ENCODE results near the gene CERK. TPM values are rescaled to one million over a fixed set of nuclear protein-coding genes. Genes with fewer than 3 reads are reported as not detected.

CERK gene
- total RNA-seq, 2 experiments from 2014 or later = 38.4 to 41.8 TPM

- POLR2A ChIA-PET = no interaction called here
- H3K9me3 Mint-ChIP-seq = no peaks in the 10 kb centered on the region
- no peak overlapping the region for H3K4me3 Mint-ChIP-seq
- H3K27ac Mint-ChIP-seq = no peak overlapping the region
- no peak for TF ChIP-seq CTCF (IDR thresholded peaks at IDR 0.05)
- intact Hi-C loops (cut with micrococcal nuclease) = no loop called here
- DNase-seq = no peak
- ATAC-seq = no peak
- CTCF ChIA-PET = no interaction called here
- peaks cover 2% of the 10 kb centered on the region for H3K4me1 Mint-ChIP-seq (ENCODE audit: low read depth)
- H3K36me3 Mint-ChIP-seq (ENCODE audit: low read depth) = peaks cover 35% of the 10 kb centered on the region
- H3K27me3 Mint-ChIP-seq = no peaks in the 10 kb centered on the region
These were observed 36.8 kb downstream of the CERK start for GRCh38 chr22:46701262-46701661.

GRCh38 chr22:46699091-46699490 lies 39.0 kb downstream of the CERK start:
- Mint-ChIP-seq H3K27ac (no peak overlapping the region), H3K36me3 (ENCODE audit: low read depth) (peaks cover 27% of the 10 kb centered on the region), H3K27me3 (no peaks in the 10 kb centered on the region), H3K4me3 (no peak overlapping the region), H3K4me1 (ENCODE audit: low read depth) (no peaks in the 10 kb centered on the region), H3K9me3 (no peaks in the 10 kb centered on the region)
- ATAC-seq = no peak
- ChIA-PET CTCF (no interaction called here), POLR2A (no interaction called here)
- no peak for DNase-seq
- intact Hi-C loops (cut with micrococcal nuclease) = no loop called here
- TF ChIP-seq CTCF (IDR thresholded peaks at IDR 0.05) = no peak

- ATAC-seq (no peak), DNase-seq (no peak)
- H3K4me1 Mint-ChIP-seq (ENCODE audit: low read depth) = no peaks in the 10 kb centered on the region
- H3K27me3 Mint-ChIP-seq = no peaks in the 10 kb centered on the region
- H3K36me3 Mint-ChIP-seq (ENCODE audit: low read depth) = peaks cover 23% of the 10 kb centered on the region
- ChIA-PET POLR2A (interaction anchor here (1.2 kb wide), 1 partner anchor 16 kb away, joined by 5 read pairs; no protein-coding TSS in a partner anchor), CTCF (no interaction called here)
- TF ChIP-seq CTCF (IDR thresholded peaks at IDR 0.05) = no peak
- no peak overlapping the region for H3K4me3 Mint-ChIP-seq
- H3K9me3 Mint-ChIP-seq = no peaks in the 10 kb centered on the region
- intact Hi-C loops (cut with micrococcal nuclease) = no loop called here
- H3K27ac Mint-ChIP-seq = no peak overlapping the region
These were observed 40.1 kb downstream of the CERK start for GRCh38 chr22:46697811-46698515.

GRCh38 chr22:46696614-46697013 lies 41.4 kb downstream of the CERK start:
- DNase-seq (no peak), ATAC-seq (no peak)
- intact Hi-C loops (cut with micrococcal nuclease) = no loop called here
- no peak overlapping the region for H3K4me3 Mint-ChIP-seq
- ChIA-PET POLR2A (interaction anchor here (0.7 to 1.2 kb wide), 2 partner anchors 18 to 25 kb away, joined by 3 to 5 read pairs; no protein-coding TSS in a partner anchor), CTCF (no interaction called here)
- TF ChIP-seq CTCF (IDR thresholded peaks at IDR 0.05) = no peak
- H3K36me3 Mint-ChIP-seq (ENCODE audit: low read depth) = peaks cover 18% of the 10 kb centered on the region
- H3K4me1 Mint-ChIP-seq (ENCODE audit: low read depth) = no peaks in the 10 kb centered on the region
- H3K27ac Mint-ChIP-seq = no peak overlapping the region
- H3K9me3 Mint-ChIP-seq = no peaks in the 10 kb centered on the region
- H3K27me3 Mint-ChIP-seq = no peaks in the 10 kb centered on the region

GRCh38 chr22:46696229-46696518 lies 41.9 kb downstream of the CERK start:
- CTCF ChIA-PET = no interaction called here
- ATAC-seq = no peak
- intact Hi-C loops (cut with micrococcal nuclease) = no loop called here

More at GRCh38 chr22:46696229-46696518, 41.9 kb downstream of the CERK start:
- Mint-ChIP-seq H3K4me1 (ENCODE audit: low read depth) (no peaks in the 10 kb centered on the region), H3K27ac (no peak overlapping the region), H3K4me3 (no peak overlapping the region), H3K9me3 (no peaks in the 10 kb centered on the region), H3K36me3 (ENCODE audit: low read depth) (peaks cover 21% of the 10 kb centered on the region), H3K27me3 (no peaks in the 10 kb centered on the region)
- POLR2A ChIA-PET = no interaction called here
- no peak for TF ChIP-seq CTCF (IDR thresholded peaks at IDR 0.05)
- no peak for DNase-seq
